HT-29 (cell line): ENCODE measurements around the gene SRSF3. TPM values are rescaled to one million over a fixed set of nuclear protein-coding genes. Genes with fewer than 3 reads are reported as not detected.

Experiments used
- DNase-seq: peaks from one replicate; pipeline ENCODE4 v3.0.0-alpha.2; 2015; ENCODE audit warnings: low spot score
- total RNA-seq: library from RNA; depleted of rRNA; stranded (reverse); fragments of >200 nt; shearing (Covaris generic); gene quantifications from 2 replicates; pipeline ENCODE4 v1.2.3, GENCODE V29; 2014

Gene SRSF3
- total RNA-seq, 1 experiment from 2014 or later, result 269 TPM

DNA sequence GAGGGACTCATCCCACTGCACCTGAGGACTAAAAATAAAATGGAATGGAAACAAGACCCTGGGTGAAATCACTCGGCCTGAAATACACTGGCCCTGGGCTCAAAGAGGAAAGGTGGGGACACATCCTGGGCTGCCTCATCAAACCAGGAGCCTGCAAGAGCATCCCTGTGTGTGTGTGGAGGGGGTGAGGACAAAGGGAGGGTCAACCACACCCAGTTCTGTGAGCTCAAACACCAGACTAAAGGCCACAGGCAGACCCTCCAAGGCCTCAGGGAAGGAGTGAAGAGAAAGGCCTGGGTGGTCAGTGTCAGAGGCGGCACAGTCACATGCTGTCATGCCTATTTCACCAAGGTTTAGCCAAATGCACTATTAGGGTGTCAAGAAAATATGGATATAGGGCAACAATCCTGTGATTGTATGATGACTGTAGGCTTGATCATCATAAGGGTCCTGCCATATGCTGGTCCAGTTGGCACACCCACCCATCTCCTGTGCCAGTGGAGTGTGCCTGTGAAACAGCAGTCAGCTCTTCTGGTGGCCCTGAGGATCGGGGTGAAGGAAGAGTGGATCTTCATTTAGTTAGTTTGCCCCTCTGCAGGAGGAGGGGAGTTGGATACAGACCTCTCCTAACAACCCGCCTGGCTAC, 28.9 kb downstream of the SRSF3 start:
- DNase-seq, result no peak

DNA sequence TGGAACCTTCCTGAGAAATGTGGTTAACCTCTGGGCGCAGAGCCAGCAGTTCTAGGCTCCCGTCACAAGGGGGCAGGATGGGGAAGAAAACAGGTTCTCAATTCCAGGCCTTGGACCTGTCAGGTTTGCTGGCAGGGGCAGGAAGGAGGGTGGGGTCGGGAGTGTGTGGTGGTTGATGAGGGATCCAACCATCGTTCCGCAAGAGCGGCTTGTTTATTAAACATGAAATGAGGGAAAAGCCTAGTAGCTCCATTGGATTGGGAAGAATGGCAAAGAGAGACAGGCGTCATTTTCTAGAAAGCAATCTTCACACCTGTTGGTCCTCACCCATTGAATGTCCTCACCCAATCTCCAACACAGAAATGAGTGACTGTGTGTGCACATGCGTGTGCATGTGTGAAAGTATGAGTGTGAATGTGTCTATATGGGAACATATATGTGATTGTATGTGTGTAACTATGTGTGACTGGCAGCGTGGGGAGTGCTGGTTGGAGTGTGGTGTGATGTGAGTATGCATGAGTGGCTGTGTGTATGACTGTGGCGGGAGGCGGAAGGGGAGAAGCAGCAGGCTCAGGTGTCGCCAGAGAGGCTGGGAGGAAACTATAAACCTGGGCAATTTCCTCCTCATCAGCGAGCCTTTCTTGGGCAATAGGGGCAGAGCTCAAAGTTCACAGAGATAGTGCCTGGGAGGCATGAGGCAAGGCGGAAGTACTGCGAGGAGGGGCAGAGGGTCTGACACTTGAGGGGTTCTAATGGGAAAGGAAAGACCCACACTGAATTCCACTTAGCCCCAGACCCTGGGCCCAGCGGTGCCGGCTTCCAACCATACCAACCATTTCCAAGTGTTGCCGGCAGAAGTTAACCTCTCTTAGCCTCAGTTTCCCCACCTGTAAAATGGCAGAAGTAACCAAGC, 29.6 kb downstream of the SRSF3 start:
- peak; percentile 91 for DNase-seq

DNA sequence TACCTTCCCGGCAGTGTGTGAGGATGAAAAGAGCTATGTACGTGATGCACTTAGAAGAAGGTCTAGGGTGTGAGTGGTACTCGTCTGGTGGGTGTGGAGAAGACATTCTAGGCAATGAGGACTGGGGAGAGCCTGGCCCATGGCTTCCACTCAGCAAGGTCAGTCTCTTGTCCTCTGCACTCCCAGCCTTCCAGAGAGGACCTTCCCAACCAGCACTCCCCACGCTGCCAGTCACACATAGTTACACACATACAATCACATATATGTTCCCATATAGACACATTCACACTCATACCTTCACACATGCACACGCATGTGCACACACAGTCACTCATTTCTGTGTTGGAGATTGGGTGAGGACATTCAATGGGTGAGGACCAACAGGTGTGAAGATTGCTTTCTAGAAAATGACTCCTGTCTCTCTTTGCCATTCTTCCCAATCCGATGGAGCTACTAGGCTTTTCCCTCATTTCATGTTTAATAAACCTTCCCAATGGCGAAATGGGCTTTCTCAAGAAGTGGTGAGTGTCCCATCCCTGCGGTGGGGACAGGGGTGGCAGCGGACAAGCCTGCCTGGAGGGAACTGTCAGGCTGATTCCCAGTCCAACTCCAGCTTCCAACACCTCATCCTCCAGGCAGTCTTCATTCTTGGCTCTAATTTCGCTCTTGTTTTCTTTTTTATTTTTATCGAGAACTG, 30.4 kb downstream of the SRSF3 start:
- DNase-seq, result no peak

DNA sequence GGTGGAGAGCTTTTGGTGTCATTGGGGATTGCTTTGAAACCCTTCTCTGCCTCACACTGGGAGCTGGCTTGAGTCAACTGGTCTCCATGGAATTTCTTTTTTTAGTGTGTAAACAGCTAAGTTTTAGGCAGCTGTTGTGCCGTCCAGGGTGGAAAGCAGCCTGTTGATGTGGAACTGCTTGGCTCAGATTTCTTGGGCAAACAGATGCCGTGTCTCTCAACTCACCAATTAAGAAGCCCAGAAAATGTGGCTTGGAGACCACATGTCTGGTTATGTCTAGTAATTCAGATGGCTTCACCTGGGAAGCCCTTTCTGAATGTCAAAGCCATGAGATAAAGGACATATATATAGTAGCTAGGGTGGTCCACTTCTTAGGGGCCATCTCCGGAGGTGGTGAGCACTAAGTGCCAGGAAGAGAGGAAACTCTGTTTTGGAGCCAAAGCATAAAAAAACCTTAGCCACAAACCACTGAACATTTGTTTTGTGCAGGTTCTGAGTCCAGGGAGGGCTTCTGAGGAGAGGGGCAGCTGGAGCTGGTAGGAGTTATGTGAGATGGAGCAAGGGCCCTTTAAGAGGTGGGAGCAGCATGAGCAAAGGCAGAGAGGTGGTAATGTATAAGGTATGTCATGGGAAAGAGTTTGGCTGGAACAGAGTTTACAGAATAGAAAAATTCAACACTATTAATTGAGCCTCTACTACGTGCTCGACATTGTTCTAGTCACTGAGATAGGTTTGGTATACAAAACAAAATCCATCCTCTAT, 31.2 kb downstream of the SRSF3 start:
- DNase-seq, result no peak

DNA sequence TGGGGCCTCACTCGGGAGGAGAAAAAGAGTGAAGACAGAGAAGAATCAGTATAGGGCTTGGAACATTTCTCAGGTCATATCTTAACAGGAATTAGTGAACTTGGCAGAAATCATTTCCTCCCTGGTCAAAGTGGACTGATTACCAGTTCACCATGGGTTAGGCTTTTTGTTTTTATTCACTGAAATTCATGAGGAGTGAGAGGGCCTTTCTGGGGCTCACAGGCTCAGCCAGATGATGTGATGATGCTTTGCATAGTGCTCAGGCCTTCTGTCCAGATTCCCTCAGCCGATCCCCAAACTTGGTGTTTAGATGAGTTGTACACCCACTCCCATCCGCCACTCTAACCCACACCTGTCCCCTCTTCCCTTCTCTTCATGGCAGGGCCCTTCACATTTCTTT, 32.5 kb downstream of the SRSF3 start:
- DNase-seq, result no peak

DNA sequence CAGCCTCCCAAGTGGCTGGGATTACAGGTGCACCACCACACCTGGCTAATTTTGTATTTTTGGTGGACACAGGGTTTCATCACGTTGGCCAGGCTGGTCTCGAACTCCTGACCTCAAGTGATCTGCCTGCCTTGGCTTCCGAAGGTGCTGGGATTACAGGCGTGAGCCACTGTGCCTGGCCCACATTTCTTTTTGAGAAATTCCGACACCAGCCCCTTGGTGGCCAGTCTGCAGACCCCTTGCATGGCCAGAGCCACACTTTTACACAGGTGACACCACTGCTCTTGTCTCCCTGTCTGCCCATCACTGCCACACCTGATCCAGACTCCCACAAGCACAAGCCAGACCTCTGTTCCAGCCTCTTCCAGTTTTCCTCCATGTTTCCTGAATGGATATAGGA, 33.0 kb downstream of the SRSF3 start:
- DNase-seq, result no peak

DNA sequence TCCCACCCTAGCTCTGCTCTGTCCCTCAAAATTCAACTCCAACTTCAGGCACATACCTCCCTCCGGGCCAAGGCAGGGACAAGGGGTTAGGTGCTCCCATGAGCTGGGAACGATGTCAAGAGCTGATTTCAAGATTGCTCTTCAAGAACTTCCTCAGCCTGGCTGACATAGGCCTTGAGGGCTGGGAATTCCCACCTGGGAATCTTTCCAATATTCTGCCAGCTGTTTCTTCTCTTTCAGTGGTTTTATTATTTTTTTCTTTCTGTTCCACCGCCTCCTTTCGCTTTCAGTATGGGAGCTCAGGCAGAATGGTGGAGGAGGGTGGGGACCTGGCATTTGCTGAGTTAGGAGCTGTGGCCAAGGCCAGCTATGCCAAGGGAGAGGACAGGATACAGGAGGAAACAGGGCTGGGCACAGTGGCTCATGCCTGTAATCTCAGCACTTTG, 33.7 kb downstream of the SRSF3 start:
- no peak for DNase-seq

DNA sequence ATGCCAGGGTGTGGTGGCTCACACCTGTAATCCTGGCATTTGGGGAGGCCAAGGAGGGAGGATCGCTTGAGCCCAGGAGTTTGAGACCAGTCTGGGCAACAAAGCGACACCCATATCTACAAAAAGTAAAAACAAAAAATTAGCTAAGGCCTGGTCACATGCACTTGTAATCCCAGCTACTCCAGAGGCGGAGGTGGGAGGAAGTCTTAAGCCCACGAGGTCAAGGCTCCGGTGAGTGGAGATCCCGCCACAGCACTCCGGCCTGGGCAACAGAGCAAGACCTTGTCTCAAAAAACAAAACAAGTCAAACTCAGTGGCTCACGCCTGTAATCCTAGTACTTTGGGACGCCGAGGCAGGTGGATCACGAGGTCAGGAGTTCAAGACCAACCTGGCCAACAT, 35.6 kb downstream of the SRSF3 start:
- no peak for DNase-seq

DNA sequence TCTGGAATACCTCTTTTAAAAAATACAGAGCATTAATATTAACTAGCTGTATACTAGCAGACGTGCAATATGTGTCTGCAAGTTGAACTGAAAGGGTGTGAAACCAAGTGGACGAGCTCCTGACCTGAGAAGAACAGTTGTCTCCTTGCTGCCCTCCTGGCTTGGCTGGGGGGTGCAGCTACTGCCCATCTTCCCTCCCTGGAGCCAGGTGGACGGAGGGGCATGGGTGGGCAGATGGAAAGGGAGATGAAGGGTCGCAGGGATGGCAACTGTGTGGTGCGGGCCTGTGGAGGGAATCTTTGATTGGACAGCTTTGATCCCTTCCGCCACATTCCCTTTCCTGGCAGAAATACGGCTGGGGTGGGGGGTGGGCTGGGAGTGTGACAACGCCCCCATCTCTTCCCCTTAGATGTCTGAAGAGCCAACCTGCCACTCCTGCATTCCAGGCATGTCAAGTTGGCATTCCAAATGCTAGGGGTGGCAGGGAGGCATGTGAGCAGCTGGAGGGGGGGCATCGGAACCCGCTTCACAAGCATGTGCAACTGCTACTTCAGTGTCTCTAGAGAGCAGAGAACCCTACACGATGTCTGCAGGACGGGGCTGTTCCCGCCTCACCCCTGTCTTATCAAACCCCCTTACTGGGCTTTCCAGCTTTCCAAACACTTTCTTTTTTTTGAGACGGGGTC, 37.3 kb downstream of the SRSF3 start:
- DNase-seq, result no peak

DNA sequence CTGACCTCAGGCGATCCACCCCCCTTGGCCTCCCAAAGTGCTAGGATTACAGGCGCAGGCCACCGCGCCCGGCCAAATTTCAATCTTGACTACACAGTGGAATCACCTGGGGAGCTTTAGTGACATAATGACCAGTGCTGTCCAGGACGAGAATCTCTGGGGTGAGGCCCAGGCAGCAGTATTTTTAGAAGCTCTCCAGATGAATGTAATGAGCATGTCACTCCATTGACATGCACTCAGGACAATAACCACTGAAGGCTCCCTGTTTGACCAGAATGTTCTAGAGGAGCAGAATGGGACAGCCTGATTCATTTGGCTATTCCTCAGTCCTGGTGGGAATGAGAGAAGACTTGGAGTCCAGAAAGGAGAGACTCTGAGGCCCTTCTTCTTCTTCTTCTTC, 39.2 kb downstream of the SRSF3 start:
- no peak for DNase-seq

DNA sequence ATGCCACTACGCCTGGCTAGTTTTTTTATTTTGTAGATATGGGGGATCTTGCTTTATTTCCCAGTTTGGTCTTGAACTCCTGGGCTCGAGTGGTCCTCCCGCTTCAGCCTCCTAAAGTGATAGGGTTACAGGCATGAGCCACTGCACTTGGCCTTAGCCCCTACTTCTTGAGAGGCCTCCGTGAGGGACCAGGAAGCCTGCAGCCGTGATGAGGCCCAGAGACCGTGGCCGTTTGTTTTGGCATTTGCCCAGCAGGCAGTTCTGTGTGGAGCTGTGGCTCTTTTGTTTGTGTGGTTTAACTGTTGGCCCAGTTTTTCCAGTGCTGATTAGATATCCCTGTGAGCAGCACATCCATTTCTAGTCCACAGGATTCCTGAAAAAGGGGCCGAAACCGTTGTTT, 39.8 kb downstream of the SRSF3 start:
- peak; percentile 81 for DNase-seq

DNA sequence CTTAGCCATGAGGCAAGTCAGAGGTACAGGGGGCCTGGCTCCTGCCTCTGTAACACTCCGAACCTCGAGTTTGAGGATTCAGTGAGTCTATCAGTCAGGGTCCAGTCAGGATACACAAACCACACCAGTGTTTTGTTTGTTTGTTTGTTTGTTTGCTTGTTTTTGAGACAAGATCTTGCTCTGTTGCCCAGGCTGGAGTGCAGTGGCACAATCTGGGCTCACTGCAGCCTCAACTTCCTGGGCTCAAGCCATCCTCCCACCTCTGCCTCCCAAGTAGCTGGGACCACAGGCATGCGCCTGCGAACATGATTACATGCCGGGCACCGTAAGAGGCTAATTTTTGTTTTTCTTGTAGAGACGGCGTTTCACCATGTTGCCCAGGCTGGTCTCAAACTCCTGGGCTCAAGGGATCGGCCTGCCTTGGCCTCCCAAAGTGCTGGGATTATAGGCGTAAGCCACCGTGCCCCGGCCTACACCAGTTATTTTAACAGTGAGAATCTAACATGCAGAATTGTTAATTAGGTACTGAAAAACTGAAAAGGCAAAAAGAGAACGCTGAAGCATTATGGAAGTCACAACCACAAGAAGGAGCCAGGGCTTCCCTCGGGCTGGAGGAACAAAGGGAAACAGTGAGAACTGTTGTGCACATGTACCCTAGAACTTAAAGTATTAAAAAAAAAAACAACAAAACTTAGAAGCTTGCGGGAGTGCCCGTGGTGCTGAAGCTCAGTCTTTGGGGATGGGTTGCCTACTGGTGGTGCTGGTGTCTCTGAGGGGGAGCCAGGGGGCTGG, 40.4 kb downstream of the SRSF3 start:
- DNase-seq, result no peak

DNA sequence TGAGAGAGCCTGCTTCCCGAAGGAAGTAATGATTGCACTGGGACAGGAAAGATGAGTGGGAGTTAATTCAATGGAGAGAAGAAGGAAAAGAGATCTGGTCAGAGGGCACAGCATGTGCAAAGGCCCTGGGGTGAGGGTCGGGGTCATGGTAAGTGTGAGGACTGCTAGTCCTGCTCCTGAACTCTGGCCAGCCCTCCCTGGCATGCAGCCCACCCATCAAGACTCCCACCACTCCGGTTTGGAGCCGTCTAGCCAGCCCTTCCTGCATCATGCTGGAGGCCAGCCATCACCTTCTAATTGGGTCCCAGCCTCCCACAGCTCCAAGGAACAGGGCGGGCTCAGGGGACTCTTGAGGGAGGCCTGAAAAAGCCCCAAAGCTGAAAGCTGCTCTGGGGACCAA, 42.1 kb downstream of the SRSF3 start:
- no peak for DNase-seq

DNA sequence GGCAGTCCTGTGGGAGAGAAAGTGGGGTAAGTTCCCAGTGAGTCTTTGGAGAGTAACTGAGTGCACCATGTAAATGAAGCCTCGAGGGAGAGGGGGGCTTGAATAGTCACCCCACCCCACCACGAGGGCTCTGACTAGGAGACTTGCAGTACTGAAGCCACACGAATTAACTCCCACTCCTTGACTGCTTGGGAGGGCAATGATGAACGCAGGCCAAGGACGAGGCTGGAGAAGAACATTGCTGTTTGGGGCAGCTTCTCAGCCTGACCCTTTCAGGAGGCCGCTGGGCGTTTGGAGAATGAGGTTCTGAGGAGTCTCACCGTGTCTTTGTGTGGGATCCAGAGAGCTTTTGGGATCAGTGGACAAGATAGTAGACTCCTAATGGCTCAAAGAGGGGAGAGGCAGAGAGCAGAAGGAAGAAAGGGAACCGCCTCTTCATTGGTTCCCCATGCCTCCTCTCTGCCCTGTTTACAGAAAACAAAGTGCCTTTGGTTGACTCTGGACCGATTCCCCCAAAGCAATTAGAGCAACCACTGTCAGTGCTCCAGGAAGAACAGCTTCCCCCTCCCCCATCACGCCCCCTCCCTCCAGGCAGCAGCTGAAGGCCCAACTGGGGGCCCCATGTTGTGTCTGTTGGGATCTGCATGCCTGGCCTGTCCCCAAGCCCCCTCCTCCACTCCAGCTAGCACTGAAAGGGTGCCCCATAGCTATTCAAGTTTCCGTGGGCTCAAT, 42.7 kb downstream of the SRSF3 start:
- DNase-seq, result no peak

DNA sequence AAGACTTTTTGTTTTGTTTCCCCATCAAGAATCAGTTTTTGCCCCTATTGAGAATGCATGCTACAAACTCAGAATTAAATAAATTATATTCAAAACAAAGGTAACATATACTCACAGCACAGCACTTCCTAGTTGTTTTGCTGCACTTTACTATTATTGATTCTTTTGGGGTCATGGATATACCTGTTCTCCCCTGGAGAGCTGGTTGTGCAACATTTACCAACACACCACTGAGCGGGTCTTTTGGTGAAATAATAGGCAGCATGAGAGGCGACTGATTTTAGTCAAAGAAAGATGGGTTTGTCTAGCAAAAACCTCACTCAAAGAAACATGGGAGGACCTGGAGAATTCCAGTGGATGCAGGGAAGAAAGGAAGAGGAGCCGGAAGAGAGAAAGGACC, 44.4 kb downstream of the SRSF3 start:
- DNase-seq, result no peak

DNA sequence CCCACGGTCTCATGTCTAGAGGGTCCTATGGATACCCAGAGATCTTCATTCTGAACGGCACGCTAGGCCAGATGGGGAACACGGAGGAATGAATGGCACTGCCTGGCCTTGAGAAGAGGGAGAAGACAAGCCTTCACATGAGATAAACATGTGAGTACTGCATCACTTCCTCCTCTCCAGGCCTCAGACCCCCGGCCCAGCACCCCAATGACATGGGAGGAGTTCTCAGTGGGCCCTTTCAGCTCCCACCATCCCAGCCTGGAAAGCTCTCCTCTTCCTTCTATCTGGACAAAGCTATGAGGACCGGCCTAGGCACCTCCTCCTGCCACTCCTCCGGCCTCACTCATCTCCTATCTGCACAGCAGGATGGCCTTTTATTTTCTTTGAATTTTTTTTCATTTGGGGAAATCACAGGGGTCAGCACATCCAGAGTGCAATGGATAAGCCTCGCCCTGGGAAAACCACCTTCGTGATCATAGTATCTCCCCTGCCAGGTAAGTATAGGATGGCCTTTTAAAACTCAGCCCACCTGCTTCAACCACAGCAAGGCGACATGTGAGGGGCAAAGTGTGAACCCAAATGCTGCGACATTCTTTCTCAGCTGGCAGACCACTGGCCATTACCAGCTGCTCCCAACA, 45.1 kb downstream of the SRSF3 start:
- DNase-seq, result no peak

DNA sequence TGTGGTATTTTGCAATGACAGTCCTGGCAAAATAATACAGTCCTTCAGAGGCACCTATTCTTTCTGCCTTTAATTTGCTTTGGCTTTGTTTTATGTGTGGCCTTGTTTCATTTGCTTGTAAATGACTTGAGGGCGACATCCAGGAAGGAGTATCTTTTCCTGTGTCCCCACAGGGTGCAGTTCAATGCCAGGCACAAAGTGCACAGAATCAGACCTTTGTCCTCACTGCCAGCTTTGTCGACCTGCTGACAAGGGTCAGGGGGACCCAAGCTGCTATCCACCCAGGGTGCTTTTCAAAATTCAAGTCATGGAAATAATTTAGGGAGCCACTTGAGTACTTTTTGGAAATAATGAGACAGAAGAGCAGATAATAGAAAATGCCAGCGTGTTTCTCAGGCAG, 47.4 kb downstream of the SRSF3 start:
- no peak for DNase-seq

DNA sequence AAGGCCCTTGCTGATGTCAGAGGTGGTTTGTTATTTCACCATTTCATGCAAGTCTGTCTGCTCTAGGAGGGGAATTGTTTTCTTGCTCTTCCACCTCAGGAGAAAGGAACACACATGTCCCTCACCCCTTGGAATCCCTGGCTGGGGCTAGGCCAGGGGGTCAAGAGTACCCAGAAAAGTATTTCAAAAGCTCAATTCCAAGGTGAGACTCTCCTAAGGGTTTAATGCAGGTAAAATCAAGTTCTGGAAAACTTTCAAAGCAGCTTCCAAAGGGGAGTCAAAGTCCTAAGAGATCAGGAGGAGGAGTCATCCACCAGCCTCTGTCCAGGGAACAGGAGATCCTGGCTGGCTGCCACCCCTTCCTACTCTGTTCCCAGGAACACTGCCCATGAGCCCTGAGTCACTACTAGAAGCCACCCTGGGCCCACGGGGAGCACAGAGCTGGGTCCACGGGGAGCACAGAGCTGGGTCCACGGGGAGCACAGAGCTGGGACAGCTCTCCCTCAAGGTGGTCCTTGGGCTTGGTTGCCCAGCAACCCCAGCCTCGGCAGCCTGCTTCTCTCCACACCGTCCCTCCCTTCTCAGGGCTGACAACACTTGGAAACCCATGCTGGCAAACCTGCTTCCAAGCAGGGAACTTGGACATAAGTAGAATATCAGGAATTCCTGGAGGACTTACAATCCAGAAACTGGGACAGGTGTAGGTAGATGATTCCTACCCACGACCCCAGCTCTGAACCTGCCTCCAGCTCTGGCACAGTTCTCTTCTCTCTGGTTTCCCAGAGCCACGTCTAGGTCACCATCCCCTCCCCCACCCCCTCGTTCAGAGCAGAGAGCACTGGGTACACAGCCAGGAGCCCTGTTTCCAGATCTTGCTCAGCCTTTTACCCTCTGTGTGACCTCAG, 49.0 kb downstream of the SRSF3 start:
- DNase-seq, result peak; percentile 83
